K562 (cell line): ENCODE results near the gene CNTROB.

Experiments
- FOS ChIP-seq: IDR thresholded peaks from 3 replicates; pipeline ENCODE4 v1.6.1; 2011; ENCODE audit not compliant: insufficient read length; ENCODE audit errors: extremely low read depth
- FOXA1 ChIP-seq: fragments of 450-650 bp; IDR thresholded peaks from 2 replicates; pipeline ENCODE4 v1.6.1; 2016; ENCODE audit warnings: mild to moderate bottlenecking, borderline replicate concordance
- HDGF ChIP-seq: fragments of 450-650 bp; IDR thresholded peaks from 2 replicates; pipeline ENCODE4 v1.6.1; 2016
- JUND ChIP-seq, 2 experiments: IDR thresholded peaks; 2 replicates in 1 of 2; 3 replicates in 1 of 2; pipeline ENCODE4 v1.6.1; 2011; ENCODE audit warnings: borderline replicate concordance in 2 of 2, low read depth in 2 of 2, low read length in 2 of 2, improper control_type of control experiment in 1 of 2, missing biosample characterization in 1 of 2, missing genetic modification characterization in 1 of 2, missing genetic modification reagents in 1 of 2
- KAT2B ChIP-seq: IDR thresholded peaks from one replicate; pipeline ENCODE4 v1.6.1; 2012; ENCODE audit warnings: low read depth, mild to moderate bottlenecking, control low read depth, inconsistent platforms, low read length, moderate library complexity
- LARP7 ChIP-seq: fragments of 450-650 bp; IDR thresholded peaks from 2 replicates; pipeline ENCODE4 v1.6.1; 2016
- MXI1 ChIP-seq: IDR thresholded peaks from 2 replicates; pipeline ENCODE4 v1.6.1; 2011; ENCODE audit warnings: low read depth, mild to moderate bottlenecking, improper control_type of control experiment, low read length
- NFATC3 ChIP-seq: fragments of 450-650 bp; IDR thresholded peaks from 2 replicates; pipeline ENCODE4 v1.6.1; 2017; ENCODE audit warnings: mild to moderate bottlenecking
- TCF3 ChIP-seq: sonication (generic); formaldehyde crosslinking; IDR thresholded peaks from 2 replicates; pipeline ENCODE4 v1.4.0; 2020; ENCODE audit warnings: mild to moderate bottlenecking, missing genetic modification reagents
- TRIM28 ChIP-seq: fragments of 450-650 bp; IDR thresholded peaks from 2 replicates; pipeline ENCODE4 v1.6.1; 2017
- UBTF ChIP-seq, 2 experiments: IDR thresholded peaks; 2 replicates each; pipeline ENCODE4 v1.6.1; 2012; ENCODE audit warnings: improper control_type of control experiment in 2 of 2, low read depth in 2 of 2, low read length in 2 of 2, borderline replicate concordance in 1 of 2
- ZBTB7A ChIP-seq: IDR thresholded peaks from 2 replicates; pipeline ENCODE4 v1.6.1; 2011; ENCODE audit warnings: low read depth, mild to moderate bottlenecking, low read length, moderate library complexity, borderline replicate concordance; ENCODE audit not compliant: control insufficient read depth
- TF ChIP-seq, protein P1 (sequence below), 3 experiments: IDR thresholded peaks in 2 of 3; conservative IDR thresholded peaks in 1 of 3; 2 replicates each; pipeline ENCODE4 v1.5.1; 2011 to 2012; ENCODE audit warnings: low read length in 3 of 3, mild to moderate bottlenecking in 3 of 3, control low read depth in 2 of 3, improper control_type of control experiment in 1 of 3, inconsistent platforms in 1 of 3, low read depth in 1 of 3, mixed read lengths in 1 of 3, moderate library complexity in 1 of 3; ENCODE audit not compliant: insufficient read depth in 2 of 3

DNA sequence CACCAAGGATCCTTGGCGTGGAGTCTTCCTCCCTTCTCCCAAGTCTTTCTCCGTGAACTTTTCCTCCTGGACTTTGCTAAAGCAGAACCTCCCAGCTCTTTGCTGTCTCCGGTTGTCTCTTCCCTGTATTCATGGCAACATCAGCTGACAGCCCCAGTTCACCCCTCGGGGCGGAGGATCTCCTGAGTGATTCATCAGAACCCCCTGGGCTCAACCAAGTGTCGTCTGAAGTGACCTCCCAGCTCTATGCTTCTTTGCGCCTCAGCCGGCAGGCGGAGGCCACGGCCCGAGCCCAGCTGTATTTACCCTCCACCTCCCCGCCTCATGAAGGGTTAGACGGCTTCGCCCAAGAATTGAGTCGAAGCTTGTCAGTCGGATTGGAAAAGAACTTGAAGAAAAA lies 943 bp downstream of the CNTROB start:
- no peak for TF ChIP-seq TRIM28
- peak; percentile 61; the same call in 1 of the 2 replicates for TF ChIP-seq ZBTB7A
- TF ChIP-seq JUND (IDR thresholded peaks at IDR 0.05; ENCODE audit: borderline replicate concordance, low read depth, low read length) = peak; percentile 78
- TF ChIP-seq JUND (tag; IDR thresholded peaks at IDR 0.05; ENCODE audit: borderline replicate concordance, low read depth, low read length) = peak; percentile 38; the same call in 1 of the 3 replicates
- no peak for TF ChIP-seq FOXA1
- TF ChIP-seq, protein P1, sequence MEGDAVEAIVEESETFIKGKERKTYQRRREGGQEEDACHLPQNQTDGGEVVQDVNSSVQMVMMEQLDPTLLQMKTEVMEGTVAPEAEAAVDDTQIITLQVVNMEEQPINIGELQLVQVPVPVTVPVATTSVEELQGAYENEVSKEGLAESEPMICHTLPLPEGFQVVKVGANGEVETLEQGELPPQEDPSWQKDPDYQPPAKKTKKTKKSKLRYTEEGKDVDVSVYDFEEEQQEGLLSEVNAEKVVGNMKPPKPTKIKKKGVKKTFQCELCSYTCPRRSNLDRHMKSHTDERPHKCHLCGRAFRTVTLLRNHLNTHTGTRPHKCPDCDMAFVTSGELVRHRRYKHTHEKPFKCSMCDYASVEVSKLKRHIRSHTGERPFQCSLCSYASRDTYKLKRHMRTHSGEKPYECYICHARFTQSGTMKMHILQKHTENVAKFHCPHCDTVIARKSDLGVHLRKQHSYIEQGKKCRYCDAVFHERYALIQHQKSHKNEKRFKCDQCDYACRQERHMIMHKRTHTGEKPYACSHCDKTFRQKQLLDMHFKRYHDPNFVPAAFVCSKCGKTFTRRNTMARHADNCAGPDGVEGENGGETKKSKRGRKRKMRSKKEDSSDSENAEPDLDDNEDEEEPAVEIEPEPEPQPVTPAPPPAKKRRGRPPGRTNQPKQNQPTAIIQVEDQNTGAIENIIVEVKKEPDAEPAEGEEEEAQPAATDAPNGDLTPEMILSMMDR (IDR thresholded peaks at IDR 0.05 in 2 of 3, conservative IDR thresholded peaks at IDR 0.05 in 1 of 3; ENCODE audit: insufficient read depth in 2 of 3, low read depth in 1 of 3, low read length in 3 of 3) = peak; percentile 32 to 49 (median 43); a peak in 5 of 6 replicates
- no peak for TF ChIP-seq FOS
- TF ChIP-seq TCF3 = no peak
- TF ChIP-seq UBTF (IDR thresholded peaks at IDR 0.05; ENCODE audit: borderline replicate concordance in 1 of 2, low read depth in 2 of 2, low read length in 2 of 2) = peak; percentile 82 to 91; a peak in 3 of 4 replicates
- no peak for TF ChIP-seq LARP7
- no peak for TF ChIP-seq NFATC3
- TF ChIP-seq HDGF = no peak
- no peak for TF ChIP-seq MXI1
- no peak for TF ChIP-seq KAT2B
